K562 (cell line): ENCODE data around the gene NAV2. TPM values are rescaled to one million over a fixed set of nuclear protein-coding genes. Genes with fewer than 3 reads are reported as not detected.

Experiments
- ATAC-seq: fragments of 200-7000 bp; cut with Tn5 transposase; 3 replicates; pipeline ENCODE4 v1.9.1; 2020; ENCODE audit warnings: moderate library complexity
- BruUV-seq: library from RNA; stranded (reverse); fragments of 400-500 nt; replicated peaks from 2 replicates; lab custom pipeline; 2021; lab: Mats Ljungman, UMichigan
- CTCF ChIA-PET: fragments of 300-600 bp; formaldehyde crosslinking; extraction: SDS; loops from one replicate; lab custom pipeline; 2021; ENCODE audit warnings: low intra/inter-chr PET ratio; lab: Yijun Ruan, JAX
- POLR2A ChIA-PET: fragments of 300-600, 350-650 bp; sonication (Branson Sonifier 250); formaldehyde crosslinking; extraction: SDS; loops from one replicate; lab custom pipeline; 2021; ENCODE audit warnings: antibody characterized with exemption, inconsistent platforms; lab: Yijun Ruan, JAX
- DNase-seq, 4 experiments: peaks; one replicate each; pipeline versions ENCODE4 v3.0.0 to v3.0.0-alpha.2; 2011 to 2018; ENCODE audit warnings: low spot score in 3 of 4, mixed read lengths in 3 of 4; ENCODE audit errors: extremely low read depth in 1 of 4
- FAIRE-seq: peaks from 2 replicates; lab custom pipeline; 2011; peaks lifted over from hg19 to GRCh38; lab: Jason Lieb, UNC
- H2AFZ ChIP-seq: 2 replicates; pipeline ENCODE4 v1.6.0; 2011; ENCODE audit warnings: low read depth, low read length, control low read depth, inconsistent platforms
- H3K27ac ChIP-seq: fragments of 200-600 bp; 3 replicates; pipeline ENCODE4 v1.8.0; 2011; ENCODE audit warnings: low read depth, mild to moderate bottlenecking, control low read depth, inconsistent platforms, low read length, moderate library complexity, mixed read lengths; ENCODE audit errors: extremely low read depth
- H3K27me3 ChIP-seq, 2 experiments: fragments of 300-600 bp in 1 of 2; 2 replicates in 1 of 2; 3 replicates in 1 of 2; pipeline versions ENCODE4 v1.6.0 to v1.8.0; 2011; ENCODE audit warnings: inconsistent platforms in 2 of 2, low read length in 2 of 2, mild to moderate bottlenecking in 1 of 2, mixed read lengths in 1 of 2, moderate library complexity in 1 of 2; ENCODE audit not compliant: control insufficient read depth in 2 of 2, insufficient read depth in 2 of 2
- H3K36me3 ChIP-seq: fragments of 300-600 bp; 3 replicates; pipeline ENCODE4 v1.8.0; 2011; ENCODE audit warnings: mild to moderate bottlenecking, low read length, inconsistent platforms; ENCODE audit not compliant: control insufficient read depth, insufficient read depth
- H3K4me1 ChIP-seq, 2 experiments: fragments of 200-600 bp in 1 of 2; replicated peaks in 1 of 2; 2 replicates in 1 of 2; 3 replicates in 1 of 2; pipeline versions ENCODE4 v1.5.1 to v1.8.0; 2011; ENCODE audit warnings: inconsistent platforms in 2 of 2, low read length in 2 of 2, mild to moderate bottlenecking in 1 of 2, mixed read lengths in 1 of 2, moderate library complexity in 1 of 2; ENCODE audit not compliant: control insufficient read depth in 2 of 2, insufficient read depth in 2 of 2
- H3K4me2 ChIP-seq: 2 replicates; pipeline ENCODE4 v1.6.1; 2011; ENCODE audit warnings: low read length, control low read depth, inconsistent platforms, mixed read lengths; ENCODE audit not compliant: insufficient read depth
- H3K4me3 ChIP-seq: fragments of 200-600 bp; sonication (generic), shearing (Covaris generic); 2 replicates; pipeline ENCODE4 v1.5.1; 2016; ENCODE audit warnings: control low read depth, inconsistent platforms
- H3K79me2 ChIP-seq: fragments of 200-600 bp; 3 replicates; pipeline ENCODE4 v1.8.0; 2011; ENCODE audit warnings: low read length, inconsistent platforms; ENCODE audit not compliant: control insufficient read depth, insufficient read depth
- H3K9ac ChIP-seq, 2 experiments: 2 replicates each; pipeline versions ENCODE4 v1.6.0 to v1.6.1; 2011; ENCODE audit warnings: low read depth in 2 of 2, low read length in 2 of 2, control low read depth in 1 of 2, inconsistent platforms in 1 of 2, mild to moderate bottlenecking in 1 of 2, mixed read lengths in 1 of 2; ENCODE audit not compliant: insufficient read depth in 1 of 2
- H3K9me1 ChIP-seq: one replicate; pipeline ENCODE4 v1.6.0; 2011; ENCODE audit warnings: inconsistent platforms, mild to moderate bottlenecking, low read length, moderate library complexity; ENCODE audit not compliant: control insufficient read depth, insufficient read depth
- H3K9me3 ChIP-seq: replicated peaks from 2 replicates; pipeline ENCODE4 v1.5.1; 2011; ENCODE audit warnings: low read depth, low read length, inconsistent platforms; ENCODE audit not compliant: control insufficient read depth, insufficient read depth
- H4K20me1 ChIP-seq: replicated peaks from 2 replicates; pipeline ENCODE4 v1.6.1; 2011; ENCODE audit warnings: low read length, inconsistent platforms, mixed read lengths; ENCODE audit not compliant: control insufficient read depth, insufficient read depth
- CEBPB ChIP-seq: fragments of 450-650 bp; IDR thresholded peaks from 2 replicates; pipeline ENCODE4 v1.6.1; 2016; ENCODE audit warnings: missing genetic modification characterization, missing compliant biosample characterization
- ZNF263 ChIP-seq: sonication (generic); formaldehyde crosslinking; IDR thresholded peaks from 2 replicates; pipeline ENCODE4 v1.8.0; 2022; ENCODE audit warnings: mild to moderate bottlenecking, missing genetic modification reagents, borderline replicate concordance
- WGBS: fragments of 100-300 bp; shearing (Covaris generic); methylation state at CpG from one replicate; pipeline ENCODE4 v1.1.6; 2016; ENCODE audit warnings: low coverage, mixed read lengths; ENCODE audit not compliant: insufficient coverage; ENCODE audit errors: missing lambda C conversion rate; 5-methylcytosine and 5-hydroxymethylcytosine counted together
- in situ Hi-C: fragments of 300-500 bp; cut with MboI; formaldehyde crosslinking; loops from 4 replicates; pipeline ENCODE4 v1.15.0; 2018; ENCODE audit warnings: inconsistent platforms, mixed read lengths
- intact Hi-C: fragments of 100-400 bp; cut with micrococcal nuclease; formaldehyde crosslinking; loops from 2 replicates; pipeline ENCODE4 v1.14.2; 2022
- polyA plus RNA-seq, 8 experiments: library from polyadenylated mRNA; depleted of rRNA in 4 of 8; stranded (reverse) in 5 of 8; unstranded in 3 of 8; fragments of >200 nt; fragmentation: Nextera tagmentation in 2 of 8; fragmentation: Illumina TruSeq in 1 of 8; extraction: Ambion mirVana in 2 of 8; extraction: Trizol in 1 of 8; gene quantifications; 2 replicates each; pipeline versions ENCODE4 v1.2.1 to v1.2.3, GENCODE V29; 2011 to 2014; ENCODE audit warnings: inconsistent platforms in 1 of 8, missing spikeins in 1 of 8
- total RNA-seq, 7 experiments: library from RNA; depleted of rRNA in 6 of 7; stranded (reverse); fragments of >200 nt in 6 of 7; fragmentation: Illumina TruSeq in 2 of 7; extraction: Trizol in 2 of 7; gene quantifications; 2 replicates each; pipeline versions ENCODE4 v1.2.1 to v1.2.3, GENCODE V29; 2011 to 2021; ENCODE audit warnings: low replicate concordance in 1 of 7
- TF ChIP-seq, protein P1 (sequence below): fragments of 450-650 bp; IDR thresholded peaks from 2 replicates; pipeline ENCODE4 v1.6.1; 2017; ENCODE audit warnings: antibody characterized with exemption

The NAV2 gene
- total and polyA plus RNA-seq, 9 of the 15 experiments (the other 6 are each of a cell fraction or from before 2014, with no cell fraction given), result 0.03 to 0.35 (median 0.05) TPM

DNA sequence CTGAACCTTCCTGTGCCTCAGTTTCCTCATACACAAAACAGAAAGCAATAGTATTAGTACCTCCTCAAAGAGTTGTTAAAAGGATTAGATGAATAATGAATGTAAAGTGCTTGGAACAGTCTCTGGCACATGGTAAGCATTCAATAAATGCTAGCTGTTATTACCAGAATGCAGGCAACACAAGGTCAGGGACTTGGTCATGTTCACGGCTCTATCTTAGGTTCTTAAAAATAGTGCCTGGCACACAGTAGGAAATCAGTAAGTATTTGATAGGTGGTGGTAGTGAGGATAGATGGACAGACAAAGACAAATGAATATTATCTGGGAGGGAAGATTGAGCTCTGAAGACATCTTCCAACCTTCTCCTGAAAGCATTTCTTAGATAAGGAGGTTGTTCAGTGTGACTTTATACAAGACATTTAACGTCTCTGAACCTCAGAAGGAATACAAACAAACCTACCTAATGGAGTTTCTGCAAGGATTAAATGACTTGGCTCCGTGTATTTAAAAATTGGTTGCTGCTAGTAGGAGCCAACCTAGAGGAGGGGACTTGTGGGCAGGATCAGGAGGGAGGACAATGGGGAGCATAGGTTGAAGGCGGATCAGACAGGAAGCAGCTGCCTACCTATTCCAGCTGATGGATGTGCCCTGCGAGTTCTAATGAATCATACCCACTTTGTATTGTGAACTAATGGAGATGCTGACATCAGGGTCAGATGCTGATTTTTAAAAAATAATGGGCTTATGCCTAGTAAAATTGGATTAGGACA is 353.6 kb downstream of the NAV2 start:
- TSS peak; percentile 82 for BruUV-seq
- H3K4me1 ChIP-seq, result peaks cover 0 to 12% of the 10 kb centered on the region in 2 experiments; a peak in 3 of 5 replicates
- H4K20me1 ChIP-seq, result no peaks in the 10 kb centered on the region
- ATAC-seq, result no peak
- CTCF ChIA-PET, result no interaction called here
- H3K9me1 ChIP-seq, result no peaks in the 10 kb centered on the region
- no peaks in the 10 kb centered on the region for H3K27me3 ChIP-seq
- no peak overlapping the region for H3K9ac ChIP-seq
- H3K9me3 ChIP-seq, result no peaks in the 10 kb centered on the region
- 22% methylated on average over 5 of the region's 5 CpGs for WGBS
- TF ChIP-seq, protein P1, sequence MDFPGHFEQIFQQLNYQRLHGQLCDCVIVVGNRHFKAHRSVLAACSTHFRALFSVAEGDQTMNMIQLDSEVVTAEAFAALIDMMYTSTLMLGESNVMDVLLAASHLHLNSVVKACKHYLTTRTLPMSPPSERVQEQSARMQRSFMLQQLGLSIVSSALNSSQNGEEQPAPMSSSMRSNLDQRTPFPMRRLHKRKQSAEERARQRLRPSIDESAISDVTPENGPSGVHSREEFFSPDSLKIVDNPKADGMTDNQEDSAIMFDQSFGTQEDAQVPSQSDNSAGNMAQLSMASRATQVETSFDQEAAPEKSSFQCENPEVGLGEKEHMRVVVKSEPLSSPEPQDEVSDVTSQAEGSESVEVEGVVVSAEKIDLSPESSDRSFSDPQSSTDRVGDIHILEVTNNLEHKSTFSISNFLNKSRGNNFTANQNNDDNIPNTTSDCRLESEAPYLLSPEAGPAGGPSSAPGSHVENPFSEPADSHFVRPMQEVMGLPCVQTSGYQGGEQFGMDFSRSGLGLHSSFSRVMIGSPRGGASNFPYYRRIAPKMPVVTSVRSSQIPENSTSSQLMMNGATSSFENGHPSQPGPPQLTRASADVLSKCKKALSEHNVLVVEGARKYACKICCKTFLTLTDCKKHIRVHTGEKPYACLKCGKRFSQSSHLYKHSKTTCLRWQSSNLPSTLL, result no peak
- TF ChIP-seq ZNF263 (CRISPR knock-in tag), result 0 out of 2 replicates have a peak, but pooled peaks have one; percentile 31
- TF ChIP-seq CEBPB (tag), result no peak
- TF ChIP-seq, all 486 proteins: peak for 1
- peak overlapping the region; percentile 80 for H3K4me2 ChIP-seq
- H3K27ac ChIP-seq, result no peak overlapping the region
- FAIRE-seq (peak; percentile 54), DNase-seq (no peak)
- no peaks in the 10 kb centered on the region for H3K79me2 ChIP-seq
- H3K36me3 ChIP-seq, result no peaks in the 10 kb centered on the region
- in situ Hi-C loops (no loop called here), intact Hi-C loops (loop anchor here (5.0 kb wide), 1 partner anchor 46 kb away; no protein-coding TSS in a partner anchor)
- peak overlapping the region; percentile 40 for H3K4me3 ChIP-seq
- peak overlapping the region; percentile 95 for H2AFZ ChIP-seq
- POLR2A ChIA-PET, result interaction anchor here (0.7 to 1.3 kb wide), 3 partner anchors 9 to 12 kb away, joined by 3 to 6 read pairs (median 3); no protein-coding TSS in a partner anchor
